ENCODE results near the gene ARFGEF2. TPM values are rescaled to one million over a fixed set of nuclear protein-coding genes. Genes with fewer than 3 reads are reported as not detected.

ARFGEF2 gene
- total and polyA plus RNA-seq, 2 of the 8 experiments (the other 6 are each of a cell fraction or from before 2014, with no cell fraction given), result 8.1 to 21.8 TPM

- H4K8ac ChIP-seq (ENCODE audit: extremely low read depth, insufficient read depth, low read length), result no peak overlapping the region
- no peak overlapping the region for H3K4me3 ChIP-seq (ENCODE audit: extremely low read depth in 1 of 4, insufficient read depth in 2 of 4, low read depth in 3 of 4, low read length in 4 of 4)
- H4K91ac ChIP-seq (replicated peaks; ENCODE audit: insufficient read length, low read length), result no peak overlapping the region
- no peak overlapping the region for H3K9ac ChIP-seq (replicated peaks in 1 of 4; ENCODE audit: extremely low read depth in 1 of 4, low read depth in 3 of 4, low read length in 3 of 4)
- no peak overlapping the region for H3K56ac ChIP-seq (replicated peaks; ENCODE audit: insufficient read length, low read depth, low read length)
- no peak overlapping the region for H2BK12ac ChIP-seq (ENCODE audit: low read depth, low read length)
- no peak overlapping the region for H2BK120ac ChIP-seq (replicated peaks; ENCODE audit: low read depth, low read length)
- no peak overlapping the region for H3K18ac ChIP-seq (ENCODE audit: extremely low read depth, low read length)
- DNase-seq (ENCODE audit: low read depth in 1 of 2, low spot score in 2 of 2) (no peak), FAIRE-seq (no peak)
- no peak overlapping the region for H2AFZ ChIP-seq (ENCODE audit: low read length)
- no peak overlapping the region for H3K27ac ChIP-seq (ENCODE audit: low read depth, low read length)
- no peaks in the 10 kb centered on the region for H3K27me3 ChIP-seq (replicated peaks in 1 of 4; ENCODE audit: control insufficient read depth in 3 of 4, extremely low read depth in 1 of 4, insufficient read depth in 3 of 4, low read length in 3 of 4)
- WGBS, 2 experiments (ENCODE audit: extremely low coverage in 1 of 2, insufficient coverage in 1 of 2, insufficient read length in 1 of 2, insufficient replicate concordance in 2 of 2, low coverage in 1 of 2, low lambda C conversion rate in 2 of 2, missing lambda C conversion rate in 1 of 2), result 80% methylated on average over 3 of the region's 3 CpGs; no CpG with 5 or more reads in 1 of the 2 experiments
- H3K4me1 ChIP-seq (replicated peaks in 1 of 4; ENCODE audit: control insufficient read depth in 3 of 4, insufficient read depth in 4 of 4, low read length in 3 of 4), result no peaks in the 10 kb centered on the region
- H3K79me2 ChIP-seq (ENCODE audit: control insufficient read depth in 1 of 2, insufficient read depth in 2 of 2, low read length in 2 of 2), result no peaks in the 10 kb centered on the region
- H3K4ac ChIP-seq (replicated peaks; ENCODE audit: insufficient read length, low read depth, low read length), result no peak overlapping the region
- H3K79me1 ChIP-seq (ENCODE audit: low read depth, low read length), result no peaks in the 10 kb centered on the region
- no peaks in the 10 kb centered on the region for H4K20me1 ChIP-seq (replicated peaks in 1 of 2; ENCODE audit: control insufficient read depth in 1 of 2, insufficient read depth in 2 of 2, low read length in 2 of 2)
- CTCF ChIA-PET (ENCODE audit: partially characterized antibody), result interaction anchor here (0.6 to 3.7 kb wide), 6 partner anchors 12 to 1864 kb away, joined by 3 to 22 read pairs (median 3); no protein-coding TSS in a partner anchor
- H2BK5ac ChIP-seq (ENCODE audit: low read depth, low read length), result no peak overlapping the region
- H4K5ac ChIP-seq (ENCODE audit: insufficient read length, low read depth, low read length), result no peak overlapping the region
- no peak overlapping the region for H3K23ac ChIP-seq (ENCODE audit: insufficient read length)
- no peaks in the 10 kb centered on the region for H3K9me3 ChIP-seq (ENCODE audit: insufficient read depth in 2 of 2, low read depth in 1 of 2, low read length in 1 of 2)
- no peaks in the 10 kb centered on the region for H3K36me3 ChIP-seq (ENCODE audit: control insufficient read depth in 2 of 4, insufficient read depth in 4 of 4, low read length in 3 of 4)
- no peak overlapping the region for H2BK20ac ChIP-seq (ENCODE audit: low read length)
- no peak overlapping the region for H2AK5ac ChIP-seq (ENCODE audit: low read depth, low read length)
- H3K4me2 ChIP-seq (ENCODE audit: insufficient read depth in 1 of 2, low read depth in 2 of 2, low read length in 2 of 2), result no peak overlapping the region
- POLR2A ChIA-PET (ENCODE audit: partially characterized antibody), result interaction anchor here (0.7 kb wide), 1 partner anchor 63 kb away, joined by 3 read pairs; no protein-coding TSS in a partner anchor
- no peaks in the 10 kb centered on the region for H3K23me2 ChIP-seq (ENCODE audit: low read depth, low read length)
- H3K14ac ChIP-seq (ENCODE audit: insufficient read length), result no peak overlapping the region
- no peak overlapping the region for H2BK15ac ChIP-seq (ENCODE audit: low read length)
- TF ChIP-seq NRF1 (IDR thresholded peaks at IDR 0.05; ENCODE audit: low read depth, low read length) (no peak), ZNF274 (IDR thresholded peaks at IDR 0.05; ENCODE audit: borderline replicate concordance, extremely low read depth, low read length) (no peak), SP1 (IDR thresholded peaks at IDR 0.05; ENCODE audit: low read depth, low read length) (no peak), EZH2 (IDR thresholded peaks at IDR 0.05; ENCODE audit: low read depth, low read length, severe bottlenecking) (no peak), HDAC2 (IDR thresholded peaks at IDR 0.05; ENCODE audit: borderline replicate concordance in 1 of 2, low read depth in 2 of 2, low read length in 2 of 2) (no peak), MAX (IDR thresholded peaks at IDR 0.05) (no peak), TAF7 (optimal IDR thresholded peaks at IDR 0.05; ENCODE audit: borderline replicate concordance, low read depth, low read length) (no peak), KDM1A (IDR thresholded peaks at IDR 0.05; ENCODE audit: borderline replicate concordance, low read length) (no peak), KDM5A (IDR thresholded peaks at IDR 0.05; ENCODE audit: low read length) (no peak), ATF2 (IDR thresholded peaks at IDR 0.05; ENCODE audit: low read length) (no peak), RFX5 (IDR thresholded peaks at IDR 0.05; ENCODE audit: borderline replicate concordance, low read depth, low read length) (no peak), GABPA (IDR thresholded peaks at IDR 0.05; ENCODE audit: borderline replicate concordance, insufficient read depth, low read length) (no peak)
Measured at GRCh38 chr20:48892049-48892470, 29.5 kb upstream of the ARFGEF2 start.

Measured in H1 (cell line).